DOHH2 (cell line): ENCODE measurements around the gene UVRAG.

Source experiments
- H3F3A ChIP-seq: fragments of 200-600 bp; sonication (generic), shearing (Covaris generic); 2 replicates; pipeline ENCODE4 v1.6.0; 2016; ENCODE audit warnings: antibody characterized with exemption, mild to moderate bottlenecking; ENCODE audit not compliant: control insufficient read depth, insufficient read depth
- H3K27ac ChIP-seq: fragments of 200-600 bp; sonication (generic); 2 replicates; pipeline ENCODE4 v1.5.1; 2014; ENCODE audit warnings: low read depth, mild to moderate bottlenecking, low read length, moderate library complexity
- H3K27me3 ChIP-seq: fragments of 200-600 bp; sonication (generic); 2 replicates; pipeline ENCODE4 v1.6.1; 2014; ENCODE audit warnings: mild to moderate bottlenecking, low read length, mixed read lengths; ENCODE audit not compliant: control insufficient read depth
- H3K36me3 ChIP-seq: fragments of 200-600 bp; sonication (generic); 2 replicates; pipeline ENCODE4 v1.6.1; 2014; ENCODE audit warnings: mild to moderate bottlenecking, low read length, moderate library complexity, mixed read lengths; ENCODE audit not compliant: control insufficient read depth
- H3K4me1 ChIP-seq: fragments of 200-600 bp; sonication (generic); 2 replicates; pipeline ENCODE4 v1.6.1; 2014; ENCODE audit warnings: mild to moderate bottlenecking, low read length, mixed read lengths; ENCODE audit not compliant: control insufficient read depth
- H3K4me2 ChIP-seq: fragments of 200-600 bp; sonication (generic); 2 replicates; pipeline ENCODE4 v1.6.0; 2014; ENCODE audit warnings: mild to moderate bottlenecking, low read length, moderate library complexity
- H3K4me3 ChIP-seq: fragments of 200-600 bp; sonication (generic); 2 replicates; pipeline ENCODE4 v1.5.1; 2014; ENCODE audit warnings: mild to moderate bottlenecking, low read length, mixed read lengths
- H3K79me2 ChIP-seq: fragments of 200-600 bp; sonication (generic); 2 replicates; pipeline ENCODE4 v1.6.1; 2014; ENCODE audit warnings: mild to moderate bottlenecking, low read length, mixed read lengths; ENCODE audit not compliant: control insufficient read depth
- H3K9me2 ChIP-seq: fragments of 200-600 bp; sonication (generic); replicated peaks from 2 replicates; pipeline ENCODE4 v1.6.1; 2014; ENCODE audit warnings: mild to moderate bottlenecking, low read length, mixed read lengths; ENCODE audit not compliant: control insufficient read depth
- H3K9me3 ChIP-seq: fragments of 200-600 bp; sonication (generic); 2 replicates; pipeline ENCODE4 v1.6.1; 2014; ENCODE audit warnings: antibody characterized with exemption, low read length, mixed read lengths; ENCODE audit not compliant: control insufficient read depth, insufficient read depth
- H4K20me1 ChIP-seq: fragments of 200-600 bp; sonication (generic); 2 replicates; pipeline ENCODE4 v1.6.0; 2014; ENCODE audit warnings: low read depth, mild to moderate bottlenecking, antibody characterized with exemption, low read length, moderate library complexity; ENCODE audit not compliant: control insufficient read depth, insufficient read depth
- EZH2phosphoT487 ChIP-seq: fragments of 200-600 bp; sonication (generic); IDR thresholded peaks from 2 replicates; pipeline ENCODE4 v1.6.1; 2017; ENCODE audit warnings: borderline replicate concordance, mild to moderate bottlenecking, antibody characterized with exemption, low read length, moderate library complexity, mixed read lengths
- TF ChIP-seq, protein P1 (sequence below): fragments of 200-600 bp; sonication (generic); IDR thresholded peaks from one replicate; pipeline ENCODE4 v1.5.1; 2014; ENCODE audit warnings: antibody characterized with exemption, mild to moderate bottlenecking, low read depth, low read length; ENCODE audit not compliant: poor library complexity, severe bottlenecking

Gene UVRAG

DNA sequence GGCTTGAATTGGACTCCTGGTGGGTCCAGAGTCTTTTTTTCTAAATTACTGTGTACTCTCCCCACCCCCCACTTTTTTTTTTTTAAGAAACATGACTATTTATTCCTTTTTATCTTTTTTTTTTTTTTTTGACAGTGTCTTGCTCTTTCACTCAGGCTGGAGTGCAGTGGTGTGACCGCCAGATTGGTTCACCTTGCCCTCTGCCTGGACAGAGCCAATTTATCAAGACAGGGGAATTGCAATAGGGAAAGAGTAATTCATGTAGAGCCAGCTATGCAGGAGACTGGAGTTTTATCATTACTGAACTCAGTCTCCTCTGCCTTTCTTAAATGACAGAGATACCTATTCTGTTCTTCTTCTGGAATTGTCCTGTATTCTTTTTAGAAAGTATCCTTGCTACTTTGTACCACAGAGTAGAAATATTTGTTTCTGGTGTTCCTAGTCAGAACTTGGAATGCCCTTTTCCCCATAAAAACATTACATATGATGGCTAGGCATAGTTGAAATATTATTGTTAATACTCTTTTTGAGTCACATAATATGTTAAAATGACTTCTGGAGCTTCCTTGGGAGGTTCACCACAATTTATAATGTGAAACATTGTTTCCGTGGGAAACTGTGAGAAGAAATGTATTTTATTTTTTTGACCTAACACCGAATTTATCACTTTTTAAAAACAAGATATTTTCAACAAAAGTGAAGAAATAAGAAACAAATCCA is 95.6 kb downstream of the UVRAG start:
- no peak for TF ChIP-seq EZH2phosphoT487
- TF ChIP-seq, protein P1, sequence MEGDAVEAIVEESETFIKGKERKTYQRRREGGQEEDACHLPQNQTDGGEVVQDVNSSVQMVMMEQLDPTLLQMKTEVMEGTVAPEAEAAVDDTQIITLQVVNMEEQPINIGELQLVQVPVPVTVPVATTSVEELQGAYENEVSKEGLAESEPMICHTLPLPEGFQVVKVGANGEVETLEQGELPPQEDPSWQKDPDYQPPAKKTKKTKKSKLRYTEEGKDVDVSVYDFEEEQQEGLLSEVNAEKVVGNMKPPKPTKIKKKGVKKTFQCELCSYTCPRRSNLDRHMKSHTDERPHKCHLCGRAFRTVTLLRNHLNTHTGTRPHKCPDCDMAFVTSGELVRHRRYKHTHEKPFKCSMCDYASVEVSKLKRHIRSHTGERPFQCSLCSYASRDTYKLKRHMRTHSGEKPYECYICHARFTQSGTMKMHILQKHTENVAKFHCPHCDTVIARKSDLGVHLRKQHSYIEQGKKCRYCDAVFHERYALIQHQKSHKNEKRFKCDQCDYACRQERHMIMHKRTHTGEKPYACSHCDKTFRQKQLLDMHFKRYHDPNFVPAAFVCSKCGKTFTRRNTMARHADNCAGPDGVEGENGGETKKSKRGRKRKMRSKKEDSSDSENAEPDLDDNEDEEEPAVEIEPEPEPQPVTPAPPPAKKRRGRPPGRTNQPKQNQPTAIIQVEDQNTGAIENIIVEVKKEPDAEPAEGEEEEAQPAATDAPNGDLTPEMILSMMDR: no peak
- no peaks in the 10 kb centered on the region for H3F3A ChIP-seq
- H3K4me3 ChIP-seq: no peak overlapping the region
- no peak overlapping the region for H3K4me2 ChIP-seq
- H4K20me1 ChIP-seq: peaks cover 12% of the 10 kb centered on the region; the same call in 1 of the 2 replicates
- H3K9me2 ChIP-seq: no peaks in the 10 kb centered on the region
- no peaks in the 10 kb centered on the region for H3K27me3 ChIP-seq
- H3K4me1 ChIP-seq: 0 out of 2 replicates have a peak, but pooled peaks cover 5% of the 10 kb centered on the region
- no peaks in the 10 kb centered on the region for H3K9me3 ChIP-seq
- no peak overlapping the region for H3K27ac ChIP-seq
- peaks cover 92% of the 10 kb centered on the region for H3K79me2 ChIP-seq
- H3K36me3 ChIP-seq: peaks cover 59% of the 10 kb centered on the region

- TF ChIP-seq, protein P1: no peak
- no peak for TF ChIP-seq EZH2phosphoT487
- H3K79me2 ChIP-seq: peaks cover 90% of the 10 kb centered on the region
Measured at GRCh38 chr11:75911459-75911858, 96.4 kb downstream of the UVRAG start.

DNA sequence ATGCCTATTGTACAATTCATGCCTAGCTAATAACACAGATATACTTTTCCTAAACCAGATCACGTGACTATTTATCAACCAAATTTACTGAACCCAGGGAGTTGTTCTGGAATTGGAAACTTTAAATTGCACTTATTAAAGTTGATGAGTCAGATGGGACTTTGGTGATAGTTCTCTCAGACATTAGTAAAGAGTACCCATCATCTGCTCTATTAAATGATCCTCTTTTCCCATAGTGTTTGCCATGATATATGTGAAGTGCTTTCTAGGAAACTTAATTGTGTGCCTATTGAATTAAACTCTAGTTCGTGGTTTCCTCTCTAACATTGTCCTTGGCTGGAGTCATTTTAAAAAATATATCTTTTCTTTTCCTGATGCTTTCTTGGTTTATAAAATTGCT is 99.0 kb downstream of the UVRAG start:
- TF ChIP-seq, protein P1: no peak
- no peak for TF ChIP-seq EZH2phosphoT487
- no peak overlapping the region for H3K4me3 ChIP-seq
- H4K20me1 ChIP-seq: peaks cover 2% of the 10 kb centered on the region; the same call in 1 of the 2 replicates
- H3K9me2 ChIP-seq: no peaks in the 10 kb centered on the region
- H3K36me3 ChIP-seq: peaks cover 83% of the 10 kb centered on the region
- H3K4me1 ChIP-seq: peaks cover 14% of the 10 kb centered on the region
- no peaks in the 10 kb centered on the region for H3F3A ChIP-seq
- no peaks in the 10 kb centered on the region for H3K9me3 ChIP-seq
- H3K79me2 ChIP-seq: peaks cover 88% of the 10 kb centered on the region
- H3K27me3 ChIP-seq: no peaks in the 10 kb centered on the region
- H3K4me2 ChIP-seq: no peak overlapping the region
- no peak overlapping the region for H3K27ac ChIP-seq

More at GRCh38 chr11:75911459-75911858, 96.4 kb downstream of the UVRAG start:
- Histone ChIP-seq H3K27ac (no peak overlapping the region), H3K4me2 (no peak overlapping the region), H3K4me1 (0 out of 2 replicates have a peak, but pooled peaks cover 5% of the 10 kb centered on the region), H3K9me3 (no peaks in the 10 kb centered on the region), H3K36me3 (peaks cover 65% of the 10 kb centered on the region), H3F3A (no peaks in the 10 kb centered on the region), H3K27me3 (no peaks in the 10 kb centered on the region), H3K4me3 (no peak overlapping the region), H4K20me1 (peaks cover 11% of the 10 kb centered on the region; the same call in 1 of the 2 replicates), H3K9me2 (no peaks in the 10 kb centered on the region)
